H1 (cell line): ENCODE results near the gene NCF2. TPM values are rescaled to one million over a fixed set of nuclear protein-coding genes. Genes with fewer than 3 reads are reported as not detected.

Experiments used
- CTCF ChIA-PET: fragments of 300-600 bp; sonication (Branson Sonifier 250); formaldehyde crosslinking; loops from one replicate; lab custom pipeline; 2021; ENCODE audit not compliant: partially characterized antibody; lab: Charles Lee
- POLR2A ChIA-PET: fragments of 300-600 bp; sonication (Branson Sonifier 250); formaldehyde crosslinking; loops from one replicate; lab custom pipeline; 2021; ENCODE audit warnings: inconsistent platforms; ENCODE audit not compliant: partially characterized antibody; lab: Charles Lee
- DNase-seq, 2 experiments: peaks; one replicate each; pipeline versions ENCODE4 v3.0.0 to v3.0.0-alpha.2; 2010 to 2022; ENCODE audit warnings: low spot score in 2 of 2, low read depth in 1 of 2, mixed read lengths in 1 of 2
- FAIRE-seq: peaks from 2 replicates; lab custom pipeline; 2011; peaks lifted over from hg19 to GRCh38; lab: Jason Lieb, UNC
- H2AFZ ChIP-seq: 2 replicates; pipeline ENCODE4 v1.8.1; 2012; ENCODE audit warnings: low read length, inconsistent platforms
- H2AK5ac ChIP-seq: 2 replicates; pipeline ENCODE4 v1.6.1; 2013; ENCODE audit warnings: low read depth, low read length
- H2BK120ac ChIP-seq: replicated peaks from 2 replicates; pipeline ENCODE3; 2013; ENCODE audit warnings: low read depth, low read length, inconsistent platforms
- H2BK12ac ChIP-seq: 2 replicates; pipeline ENCODE4 v1.6.1; 2013; ENCODE audit warnings: low read depth, low read length
- H2BK15ac ChIP-seq: 2 replicates; pipeline ENCODE4 v1.6.1; 2013; ENCODE audit warnings: low read length
- H2BK20ac ChIP-seq: 2 replicates; pipeline ENCODE4 v1.6.1; 2013; ENCODE audit warnings: low read length
- H2BK5ac ChIP-seq: 2 replicates; pipeline ENCODE4 v1.6.1; 2013; ENCODE audit warnings: low read depth, low read length
- H3K14ac ChIP-seq: 2 replicates; pipeline ENCODE4 v1.6.1; 2013; ENCODE audit warnings: inconsistent platforms; ENCODE audit not compliant: insufficient read length
- H3K18ac ChIP-seq: 2 replicates; pipeline ENCODE4 v1.6.1; 2013; ENCODE audit warnings: low read length; ENCODE audit errors: extremely low read depth
- H3K23ac ChIP-seq: 2 replicates; pipeline ENCODE4 v1.6.1; 2013; ENCODE audit warnings: inconsistent platforms; ENCODE audit not compliant: insufficient read length
- H3K23me2 ChIP-seq: 2 replicates; pipeline ENCODE4 v1.6.1; 2013; ENCODE audit warnings: low read depth, low read length
- H3K27ac ChIP-seq: 2 replicates; pipeline ENCODE4 v1.6.1; 2011; ENCODE audit warnings: low read depth, low read length, inconsistent platforms
- H3K27me3 ChIP-seq, 4 experiments: replicated peaks in 1 of 4; 1 replicate in 1 of 4; 2 replicates in 3 of 4; pipeline versions ENCODE4 v1.6.1 to v1.8.1; 2011 to 2013; ENCODE audit warnings: low read length in 3 of 4, mild to moderate bottlenecking in 3 of 4, inconsistent platforms in 2 of 4, mixed read lengths in 2 of 4, moderate library complexity in 1 of 4; ENCODE audit not compliant: control insufficient read depth in 3 of 4, insufficient read depth in 3 of 4; ENCODE audit errors: extremely low read depth in 1 of 4
- H3K36me3 ChIP-seq, 4 experiments: 2 replicates each; pipeline versions ENCODE4 v1.6.1 to v1.8.1; 2011 to 2013; ENCODE audit warnings: mild to moderate bottlenecking in 4 of 4, low read length in 3 of 4, moderate library complexity in 2 of 4, control low read depth in 1 of 4, inconsistent platforms in 1 of 4; ENCODE audit not compliant: insufficient read depth in 4 of 4, control insufficient read depth in 2 of 4
- H3K4ac ChIP-seq: replicated peaks from 2 replicates; pipeline ENCODE3; 2013; ENCODE audit warnings: low read length, low read depth, mixed read lengths, inconsistent platforms; ENCODE audit not compliant: insufficient read length
- H3K4me1 ChIP-seq, 4 experiments: replicated peaks in 1 of 4; 1 replicate in 1 of 4; 2 replicates in 3 of 4; pipeline versions ENCODE4 v1.6.1 to v1.8.1; 2011 to 2013; ENCODE audit warnings: low read length in 3 of 4, inconsistent platforms in 2 of 4, mixed read lengths in 1 of 4; ENCODE audit not compliant: insufficient read depth in 4 of 4, control insufficient read depth in 3 of 4
- H3K4me2 ChIP-seq, 2 experiments: 2 replicates each; pipeline versions ENCODE4 v1.6.1 to v1.8.1; 2011 to 2013; ENCODE audit warnings: low read depth in 2 of 2, low read length in 2 of 2, control low read depth in 1 of 2, inconsistent platforms in 1 of 2, mild to moderate bottlenecking in 1 of 2; ENCODE audit not compliant: insufficient read depth in 1 of 2
- H3K4me3 ChIP-seq, 4 experiments: fragments of 200-600, 300-600 bp in 1 of 4; sonication (generic), shearing (Covaris generic), sonication (Bioruptor Twin) in 1 of 4; 2 replicates each; pipeline versions ENCODE4 v1.5.1 to v1.8.1; 2011 to 2016; ENCODE audit warnings: low read length in 4 of 4, low read depth in 3 of 4, control low read depth in 2 of 4, inconsistent platforms in 2 of 4, mild to moderate bottlenecking in 2 of 4, mixed read lengths in 1 of 4, moderate library complexity in 1 of 4; ENCODE audit not compliant: insufficient read depth in 2 of 4; ENCODE audit errors: extremely low read depth in 1 of 4
- H3K56ac ChIP-seq: replicated peaks from 2 replicates; pipeline ENCODE3; 2013; ENCODE audit warnings: low read depth, mild to moderate bottlenecking, mixed read lengths, low read length, inconsistent platforms; ENCODE audit not compliant: insufficient read length
- H3K79me1 ChIP-seq: 2 replicates; pipeline ENCODE4 v1.6.1; 2013; ENCODE audit warnings: low read depth, low read length, control low read depth
- H3K79me2 ChIP-seq, 2 experiments: 2 replicates each; pipeline versions ENCODE4 v1.6.1 to v1.8.1; 2012 to 2013; ENCODE audit warnings: low read length in 2 of 2, mild to moderate bottlenecking in 2 of 2, inconsistent platforms in 1 of 2; ENCODE audit not compliant: insufficient read depth in 2 of 2, control insufficient read depth in 1 of 2
- H3K9ac ChIP-seq, 4 experiments: replicated peaks in 1 of 4; 1 replicate in 1 of 4; 2 replicates in 3 of 4; pipeline versions ENCODE4 v1.6.1 to v1.8.1; 2011 to 2013; ENCODE audit warnings: low read depth in 3 of 4, low read length in 3 of 4, control low read depth in 2 of 4, mild to moderate bottlenecking in 2 of 4, moderate library complexity in 2 of 4, inconsistent platforms in 1 of 4; ENCODE audit errors: extremely low read depth in 1 of 4
- H3K9me3 ChIP-seq, 2 experiments: 2 replicates each; pipeline versions ENCODE4 v1.6.1 to v1.8.1; 2012 to 2013; ENCODE audit warnings: mild to moderate bottlenecking in 2 of 2, moderate library complexity in 2 of 2, control low read depth in 1 of 2, inconsistent platforms in 1 of 2, low read depth in 1 of 2, low read length in 1 of 2, mixed read lengths in 1 of 2; ENCODE audit not compliant: insufficient read depth in 2 of 2
- H4K20me1 ChIP-seq, 2 experiments: replicated peaks in 1 of 2; 2 replicates each; pipeline versions ENCODE3 to v1.8.1; 2011 to 2013; ENCODE audit warnings: inconsistent platforms in 2 of 2, low read length in 2 of 2, mild to moderate bottlenecking in 1 of 2; ENCODE audit not compliant: insufficient read depth in 2 of 2, control insufficient read depth in 1 of 2
- H4K5ac ChIP-seq: 2 replicates; pipeline ENCODE4 v1.6.1; 2013; ENCODE audit warnings: low read length, low read depth, mixed read lengths, inconsistent platforms; ENCODE audit not compliant: insufficient read length
- H4K8ac ChIP-seq: 2 replicates; pipeline ENCODE4 v1.8.0; 2013; ENCODE audit warnings: mild to moderate bottlenecking, moderate library complexity, low read length, inconsistent platforms; ENCODE audit not compliant: insufficient read depth; ENCODE audit errors: extremely low read depth
- H4K91ac ChIP-seq: replicated peaks from 2 replicates; pipeline ENCODE3; 2013; ENCODE audit warnings: low read length, mixed read lengths, inconsistent platforms; ENCODE audit not compliant: insufficient read length
- KDM4A ChIP-seq: IDR thresholded peaks from one replicate; pipeline ENCODE4 v1.7.1; 2012; ENCODE audit warnings: low read depth, mild to moderate bottlenecking, moderate library complexity, low read length, inconsistent platforms; ENCODE audit not compliant: severe bottlenecking
- SIN3A ChIP-seq, 2 experiments: IDR thresholded peaks in 1 of 2; conservative IDR thresholded peaks in 1 of 2; 2 replicates each; pipeline ENCODE4 v1.6.1; 2011 to 2012; ENCODE audit warnings: low read length in 2 of 2, improper control_type of control experiment in 1 of 2, low read depth in 1 of 2, mild to moderate bottlenecking in 1 of 2
- YY1 ChIP-seq: IDR thresholded peaks from 2 replicates; pipeline ENCODE4 v1.6.1; 2011; ENCODE audit warnings: low read depth, mild to moderate bottlenecking, low read length
- WGBS, 2 experiments: shearing (Covaris generic) in 1 of 2; methylation state at CpG; one replicate each; pipeline versions ENCODE4 v1.1.6 to v1.1.7; 2013 to 2015; ENCODE audit warnings: low lambda C conversion rate in 2 of 2, mixed read lengths in 2 of 2, inconsistent platforms in 1 of 2, low coverage in 1 of 2, missing lambda C conversion rate in 1 of 2; ENCODE audit not compliant: insufficient replicate concordance in 2 of 2, insufficient coverage in 1 of 2, insufficient read length in 1 of 2; ENCODE audit errors: extremely low coverage in 1 of 2, missing lambda C conversion rate in 1 of 2; 5-methylcytosine and 5-hydroxymethylcytosine counted together
- polyA plus RNA-seq, 7 experiments: library from polyadenylated mRNA; depleted of rRNA in 3 of 7; stranded (reverse) in 5 of 7; unstranded in 2 of 7; fragments of >200 nt in 5 of 7; fragments of 200-250 nt in 2 of 7; gene quantifications; 1 replicate in 5 of 7; 2 replicates in 1 of 7; 4 replicates in 1 of 7; pipeline versions ENCODE4 v1.2.1 to v1.2.3, GENCODE V29; 2011 to 2013; ENCODE audit warnings: missing spikeins in 2 of 7, mixed read lengths in 2 of 7
- total RNA-seq: library from RNA; stranded (reverse); fragmentation: NEBNext Ultra II Directional; extraction: Animal tissue kit (Norgen Biotek cat#: 25700); gene quantifications from 2 replicates; pipeline ENCODE4 v1.2.1, GENCODE V29; 2021

The NCF2 gene
- total and polyA plus RNA-seq, 2 of the 8 experiments (the other 6 are each of a cell fraction or from before 2014, with no cell fraction given): not detected

GRCh38 chr1:183619781-183620180 lies 29.5 kb upstream of the NCF2 start:
- WGBS, 2 experiments: 84% methylated on average over 1 of the region's 1 CpG; no CpG with 5 or more reads in 1 of the 2 experiments
- peaks cover 0 to 4% (median 0%) of the 10 kb centered on the region in 4 experiments; a peak in 1 of 7 replicates for H3K4me1 ChIP-seq
- H3K18ac ChIP-seq: peak overlapping the region; percentile 60; the same call in 1 of the 2 replicates
- no peak overlapping the region for H4K8ac ChIP-seq
- H3K23me2 ChIP-seq: no peaks in the 10 kb centered on the region
- ChIA-PET CTCF (interaction anchor here (1.0 to 1.5 kb wide), 4 partner anchors 10 to 392 kb away, joined by 3 to 4 read pairs (median 3); no protein-coding TSS in a partner anchor), POLR2A (no interaction called here)
- no peak overlapping the region for H3K27ac ChIP-seq
- H4K20me1 ChIP-seq: no peaks in the 10 kb centered on the region
- no peak overlapping the region for H3K14ac ChIP-seq
- no peak overlapping the region for H4K5ac ChIP-seq
- no peaks in the 10 kb centered on the region for H3K36me3 ChIP-seq
- no peak for FAIRE-seq
- TF ChIP-seq SIN3A (conservative IDR thresholded peaks at IDR 0.05 in 1 of 2, IDR thresholded peaks at IDR 0.05 in 1 of 2; ENCODE audit: low read depth in 1 of 2, low read length in 2 of 2) (no peak), KDM4A (no peak), YY1 (no peak)
- H3K9ac ChIP-seq: no peak overlapping the region
- H3K23ac ChIP-seq: no peak overlapping the region
- no peak overlapping the region for H2BK120ac ChIP-seq
- H3K4me3 ChIP-seq: no peak overlapping the region
- no peak overlapping the region for H2AFZ ChIP-seq
- H2BK12ac ChIP-seq: no peak overlapping the region; the same call in 1 of the 2 replicates
- H2BK5ac ChIP-seq: 0 out of 2 replicates have a peak overlapping the region, but pooled peaks have one; percentile 64
- H3K4ac ChIP-seq: no peak overlapping the region
- no peaks in the 10 kb centered on the region for H3K79me1 ChIP-seq
- no peak overlapping the region for H4K91ac ChIP-seq
- no peaks in the 10 kb centered on the region for H3K79me2 ChIP-seq
- H2BK20ac ChIP-seq: peak overlapping the region; percentile 83; the same call in 1 of the 2 replicates
- no peaks in the 10 kb centered on the region for H3K27me3 ChIP-seq
- H2AK5ac ChIP-seq: no peak overlapping the region
- no peak for DNase-seq
- H3K4me2 ChIP-seq: no peak overlapping the region
- H3K9me3 ChIP-seq: no peaks in the 10 kb centered on the region
- H2BK15ac ChIP-seq: no peak overlapping the region
- H3K56ac ChIP-seq: no peak overlapping the region
